GM12891 (cell line): Measurements from ENCODE around the gene LIMS1.
"Not testable (repeated sequence)": the region's sequence is repeated elsewhere in the genome, so short reads cannot be mapped to it uniquely, and the experiment has no call there.

ENCODE experiments used
- PAX5 ChIP-seq: IDR thresholded peaks from 2 replicates; pipeline ENCODE4 v1.6.1; 2011; ENCODE audit warnings: low read length, moderate library complexity, mild to moderate bottlenecking; ENCODE audit not compliant: insufficient read depth, severe bottlenecking
- POLR2A ChIP-seq: IDR thresholded peaks from 2 replicates; pipeline ENCODE4 v1.6.1; 2011; ENCODE audit warnings: low read depth, low read length, control low read depth
- POLR2AphosphoS5 ChIP-seq: IDR thresholded peaks from 2 replicates; pipeline ENCODE4 v1.6.1; 2011; ENCODE audit warnings: low read depth, low read length, control low read depth
- POU2F2 ChIP-seq: IDR thresholded peaks from 2 replicates; pipeline ENCODE4 v1.6.1; 2011; ENCODE audit warnings: low read depth, mild to moderate bottlenecking, control low read depth, low read length, moderate library complexity
- SPI1 ChIP-seq: IDR thresholded peaks from 2 replicates; pipeline ENCODE4 v1.6.1; 2011; ENCODE audit warnings: low read depth, low read length, control low read depth
- TAF1 ChIP-seq: IDR thresholded peaks from 2 replicates; pipeline ENCODE4 v1.6.1; 2011; ENCODE audit warnings: low read depth, low read length, control low read depth

GRCh38 chr2:108661493-108661892 is 127.2 kb downstream of the LIMS1 start:
- not testable (repeated sequence) for TF ChIP-seq POLR2AphosphoS5, POLR2A, TAF1, PAX5, SPI1, POU2F2
